HCT116 (cell line): ENCODE measurements around the gene RTL1. TPM values are rescaled to one million over a fixed set of nuclear protein-coding genes. Genes with fewer than 3 reads are reported as not detected.
A peak's percentile ranks its signal among the peaks of the same experiment; 100 is the strongest.

Source experiments
- ATAC-seq: fragments of 200-7000 bp; cut with Tn5 transposase; 2 replicates; pipeline ENCODE4 v1.9.1; 2020; ENCODE audit warnings: mild to moderate bottlenecking, moderate library complexity
- BruUV-seq: library from RNA; stranded (reverse); fragments of 400-500 nt; replicated peaks from 2 replicates; lab custom pipeline; 2021; lab: Mats Ljungman, UMichigan
- CTCF ChIA-PET: fragments of 300-600 bp; sonication (Branson Sonifier 250); formaldehyde crosslinking; loops from one replicate; lab custom pipeline; 2021; ENCODE audit warnings: antibody characterized with exemption; lab: Charles Lee
- POLR2A ChIA-PET: fragments of 300-600, 350-600 bp; sonication (Branson Sonifier 250); formaldehyde crosslinking; loops from one replicate; lab custom pipeline; 2021; ENCODE audit warnings: antibody characterized with exemption; lab: Charles Lee
- RAD21 ChIA-PET, 2 experiments: fragments of 300-600 bp; sonication (Branson Sonifier 250); formaldehyde crosslinking; loops; one replicate each; lab custom pipeline; 2023; ENCODE audit warnings: low total read pairs in 2 of 2; ENCODE audit not compliant: uncharacterized antibody in 2 of 2, unreplicated experiment in 2 of 2, low non-redundant PET in 1 of 2; lab: Charles Lee
- DNase-seq: peaks from one replicate; pipeline ENCODE4 v3.0.0-alpha.2; 2010; ENCODE audit warnings: low read depth, low spot score
- H2AFZ ChIP-seq: fragments of 200-600 bp; shearing (Covaris generic), sonication (generic); 2 replicates; pipeline ENCODE4 v1.6.1; 2017; ENCODE audit warnings: low read depth, mixed run types, mixed read lengths, antibody characterized with exemption, low read length; ENCODE audit not compliant: poor library complexity, severe bottlenecking
- H3K27ac ChIP-seq: 2 replicates; pipeline ENCODE4 v1.5.1; 2012; ENCODE audit warnings: low read depth, low read length
- H3K27me3 ChIP-seq: fragments of 200-600 bp; sonication (generic); 2 replicates; pipeline ENCODE4 v1.6.1; 2016; ENCODE audit warnings: mixed run types, low read length, mixed read lengths; ENCODE audit not compliant: insufficient read depth
- H3K36me3 ChIP-seq, 2 experiments: fragments of 200-500 bp in 1 of 2; fragments of 200-600 bp in 1 of 2; sonication (Bioruptor generic) in 1 of 2; sonication (generic) in 1 of 2; 2 replicates each; pipeline versions ENCODE4 v1.5.1 to v1.6.1; 2014 to 2016; ENCODE audit warnings: low read length in 2 of 2, inconsistent platforms in 1 of 2, mixed read lengths in 1 of 2, mixed run types in 1 of 2; ENCODE audit not compliant: insufficient read depth in 2 of 2, control insufficient read depth in 1 of 2
- H3K4me1 ChIP-seq, 2 experiments: fragments of 200-600 bp in 1 of 2; sonication (generic) in 1 of 2; 2 replicates each; pipeline versions ENCODE4 v1.5.1 to v1.6.1; 2012 to 2017; ENCODE audit warnings: low read length in 2 of 2, inconsistent platforms in 1 of 2, mild to moderate bottlenecking in 1 of 2, mixed read lengths in 1 of 2, mixed run types in 1 of 2, moderate library complexity in 1 of 2; ENCODE audit not compliant: insufficient read depth in 2 of 2, control insufficient read depth in 1 of 2
- H3K4me2 ChIP-seq: fragments of 200-600 bp; sonication (generic); 2 replicates; pipeline ENCODE4 v1.6.1; 2017; ENCODE audit warnings: mixed run types, low read length, mixed read lengths
- H3K4me3 ChIP-seq, 2 experiments: fragments of 200-600 bp in 1 of 2; sonication (generic) in 1 of 2; replicated peaks in 1 of 2; 2 replicates each; pipeline ENCODE4 v1.5.1; 2011 to 2016; ENCODE audit warnings: low read length in 2 of 2, control low read depth in 1 of 2, low read depth in 1 of 2, mild to moderate bottlenecking in 1 of 2, mixed read lengths in 1 of 2, mixed run types in 1 of 2
- H3K79me2 ChIP-seq: fragments of 200-600 bp; sonication (generic); 2 replicates; pipeline ENCODE4 v1.6.1; 2017; ENCODE audit warnings: mild to moderate bottlenecking, mixed run types, low read length, moderate library complexity, mixed read lengths; ENCODE audit not compliant: insufficient read depth
- H3K9ac ChIP-seq: fragments of 200-600 bp; sonication (generic); 2 replicates; pipeline ENCODE4 v1.6.1; 2016; ENCODE audit warnings: low read length, mixed read lengths
- H3K9me2 ChIP-seq: fragments of 200-600 bp; sonication (generic), shearing (Covaris generic); 2 replicates; pipeline ENCODE4 v1.6.1; 2017; ENCODE audit warnings: mixed run types, mild to moderate bottlenecking, moderate library complexity; ENCODE audit not compliant: insufficient read depth
- H3K9me3 ChIP-seq, 2 experiments: fragments of 200-500 bp in 1 of 2; fragments of 200-600 bp in 1 of 2; sonication (Bioruptor generic) in 1 of 2; sonication (generic) in 1 of 2; 2 replicates each; pipeline ENCODE4 v1.6.1; 2014 to 2017; ENCODE audit warnings: low read length in 2 of 2, mixed read lengths in 2 of 2, inconsistent platforms in 1 of 2, low read depth in 1 of 2, mild to moderate bottlenecking in 1 of 2, mixed run types in 1 of 2, moderate library complexity in 1 of 2; ENCODE audit not compliant: control insufficient read depth in 1 of 2, insufficient read depth in 1 of 2
- H4K20me1 ChIP-seq: fragments of 200-600 bp; sonication (generic), shearing (Covaris generic); 2 replicates; pipeline ENCODE4 v1.6.1; 2017; ENCODE audit warnings: mixed run types, mild to moderate bottlenecking, moderate library complexity; ENCODE audit not compliant: insufficient read depth
- CTCF ChIP-seq, 3 experiments: fragments of 200-600 bp in 1 of 3; sonication (generic) in 1 of 3; IDR thresholded peaks in 2 of 3; conservative IDR thresholded peaks in 1 of 3; 2 replicates each; pipeline ENCODE4 v1.5.1; 2012 to 2017; ENCODE audit warnings: low read depth in 2 of 3, low read length in 2 of 3, antibody characterized with exemption in 1 of 3, borderline replicate concordance in 1 of 3, control low read depth in 1 of 3, mild to moderate bottlenecking in 1 of 3, mixed read lengths in 1 of 3, mixed run types in 1 of 3, moderate library complexity in 1 of 3; ENCODE audit not compliant: insufficient read depth in 1 of 3
- EGR1 ChIP-seq: IDR thresholded peaks from 2 replicates; pipeline ENCODE4 v1.6.1; 2012; ENCODE audit warnings: low read depth
- EZH2phosphoT487 ChIP-seq: fragments of 200-600 bp; IDR thresholded peaks from 2 replicates; pipeline ENCODE4 v1.6.1; 2018; ENCODE audit warnings: antibody characterized with exemption, borderline replicate concordance
- FOSL1 ChIP-seq: IDR thresholded peaks from 2 replicates; pipeline ENCODE4 v1.6.1; 2012; ENCODE audit warnings: low read depth
- RAD21 ChIP-seq: IDR thresholded peaks from 2 replicates; pipeline ENCODE4 v1.6.1; 2012; ENCODE audit warnings: low read depth, mild to moderate bottlenecking
- REST ChIP-seq: IDR thresholded peaks from 2 replicates; pipeline ENCODE4 v1.6.1; 2012; ENCODE audit warnings: low read depth
- YY1 ChIP-seq: IDR thresholded peaks from 2 replicates; pipeline ENCODE4 v1.6.1; 2011; ENCODE audit warnings: low read length, low read depth, moderate library complexity, mild to moderate bottlenecking; ENCODE audit not compliant: insufficient replicate concordance; ENCODE audit errors: extremely low read depth
- intact Hi-C: fragments of 100-400 bp; cut with micrococcal nuclease; formaldehyde crosslinking; loops from 2 replicates; pipeline ENCODE4 v1.10.0; 2022
- total RNA-seq: library from RNA; stranded (reverse); gene quantifications from one replicate; pipeline ENCODE4 v1.2.1, GENCODE V29; 2021; ENCODE audit not compliant: unreplicated experiment

Gene RTL1
- total RNA-seq, 1 experiment from 2014 or later: not detected

- intact Hi-C loops: loop anchor here (1.0 to 10.0 kb wide), 2 partner anchors 333 to 488 kb away; no protein-coding TSS in a partner anchor
- peaks cover 0 to 7% of the 10 kb centered on the region in 2 experiments; a peak in 1 of 4 replicates for H3K4me1 ChIP-seq
- no peaks in the 10 kb centered on the region for H3K79me2 ChIP-seq
- CTCF ChIA-PET: interaction anchor here (0.8 to 2.7 kb wide), 3 partner anchors 52 to 463 kb away, joined by 3 to 7 read pairs (median 4); no protein-coding TSS in a partner anchor
- H3K36me3 ChIP-seq: no peaks in the 10 kb centered on the region
- H3K4me3 ChIP-seq: no peak overlapping the region
- H3K9me3 ChIP-seq: no peaks in the 10 kb centered on the region
- POLR2A ChIA-PET: no interaction called here
- H2AFZ ChIP-seq: no peak overlapping the region
- no peaks in the 10 kb centered on the region for H3K9me2 ChIP-seq
- H3K4me2 ChIP-seq: no peak overlapping the region
- TF ChIP-seq CTCF (IDR thresholded peaks at IDR 0.05 in 2 of 3, conservative IDR thresholded peaks at IDR 0.05 in 1 of 3; ENCODE audit: borderline replicate concordance in 1 of 3, insufficient read depth in 1 of 3, low read depth in 2 of 3, low read length in 2 of 3) (peak; percentile 59 to 69 (median 67); a peak in 5 of 6 replicates), YY1 (no peak), FOSL1 (no peak), EZH2phosphoT487 (no peak), EGR1 (no peak), RAD21 (peak; percentile 76), REST (no peak)
- TF ChIP-seq, all 23 proteins: peak for 2
- DNase-seq: peak; percentile 7
- peak; percentile 66 for ATAC-seq
- no peak overlapping the region for H3K27ac ChIP-seq
- no TSS peak for BruUV-seq
- H4K20me1 ChIP-seq: no peaks in the 10 kb centered on the region
- no peak overlapping the region for H3K9ac ChIP-seq
- RAD21 ChIA-PET: interaction anchor here (1.3 to 1.6 kb wide), 2 partner anchors 332 to 333 kb away, joined by 3 to 5 read pairs; no protein-coding TSS in a partner anchor
- 0 out of 2 replicates have a peak, but pooled peaks cover 6% of the 10 kb centered on the region for H3K27me3 ChIP-seq
These were observed 1.0 kb downstream of the RTL1 start for GRCh38 chr14:100902295-100903133.
